G401.6 (cell line): ENCODE measurements around the gene BRCA1.
"Not testable (repeated sequence)": the region's sequence is repeated elsewhere in the genome, so short reads cannot be mapped to it uniquely, and the experiment has no call there.

Source experiments
- FAIRE-seq: peaks from 2 replicates; lab custom pipeline; 2012; peaks lifted over from hg19 to GRCh38; lab: Jason Lieb, UNC

The BRCA1 gene

GRCh38 chr17:43133439-43133838 is 8.3 kb upstream of the BRCA1 start:
- FAIRE-seq, result not testable (repeated sequence)

- FAIRE-seq, result no peak
These were observed 7.0 kb upstream of the BRCA1 start for GRCh38 chr17:43132117-43132516.

- FAIRE-seq, result no peak
These were observed 4.5 kb upstream of the BRCA1 start for GRCh38 chr17:43129671-43130010.

DNA sequence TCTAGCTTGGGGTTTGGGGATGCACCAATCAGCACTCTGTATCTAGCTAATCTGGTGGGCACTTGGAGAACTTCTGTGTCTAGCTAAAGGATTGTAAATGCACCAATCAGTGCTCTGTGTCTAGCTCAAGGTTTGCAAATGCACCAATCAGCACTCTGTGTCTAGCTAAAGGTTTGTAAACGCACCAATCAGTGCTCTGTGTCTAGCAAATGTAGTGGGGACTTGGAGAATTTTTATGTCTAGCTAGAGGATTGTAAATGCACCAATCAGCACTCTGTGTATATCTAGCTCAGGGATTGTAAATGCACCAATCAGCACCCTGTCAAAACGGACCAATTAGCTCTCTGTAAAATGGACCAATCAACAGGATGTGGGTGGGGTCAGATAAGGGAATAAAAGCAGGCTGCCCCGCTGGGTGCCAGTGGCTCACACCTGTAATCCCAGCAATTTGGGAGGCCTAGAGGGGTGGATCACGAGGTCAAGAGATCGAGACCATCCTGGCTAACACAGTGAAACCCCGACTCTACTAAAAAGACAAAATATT is 2.2 kb upstream of the BRCA1 start:
- not testable (repeated sequence) for FAIRE-seq

GRCh38 chr17:43126911-43127290 is 1.7 kb upstream of the BRCA1 start:
- no peak for FAIRE-seq

- FAIRE-seq, result no peak
These were observed 1.1 kb upstream of the BRCA1 start for GRCh38 chr17:43125967-43126910.

GRCh38 chr17:43118679-43119615 is 6.2 kb downstream of the BRCA1 start:
- FAIRE-seq, result no peak

DNA sequence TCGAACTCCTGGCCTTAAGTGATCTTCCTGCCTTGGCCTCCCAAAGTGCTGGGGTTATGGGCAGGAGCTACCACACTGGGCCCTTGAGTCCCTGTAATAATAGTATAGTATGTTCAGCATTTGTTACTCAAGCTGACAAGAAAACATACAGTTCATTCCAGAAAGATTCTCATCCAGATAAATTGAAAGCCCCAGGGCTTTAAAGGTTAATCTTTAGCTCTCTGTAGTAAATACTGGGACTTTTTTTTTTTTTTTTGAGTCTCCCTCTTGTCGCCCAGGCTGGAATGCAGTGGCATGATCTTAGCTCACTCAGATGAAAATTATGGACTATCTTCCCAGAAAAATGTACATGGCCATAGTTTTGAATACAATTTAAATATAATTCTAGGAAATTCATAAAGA is 11.0 kb downstream of the BRCA1 start:
- no peak for FAIRE-seq

DNA sequence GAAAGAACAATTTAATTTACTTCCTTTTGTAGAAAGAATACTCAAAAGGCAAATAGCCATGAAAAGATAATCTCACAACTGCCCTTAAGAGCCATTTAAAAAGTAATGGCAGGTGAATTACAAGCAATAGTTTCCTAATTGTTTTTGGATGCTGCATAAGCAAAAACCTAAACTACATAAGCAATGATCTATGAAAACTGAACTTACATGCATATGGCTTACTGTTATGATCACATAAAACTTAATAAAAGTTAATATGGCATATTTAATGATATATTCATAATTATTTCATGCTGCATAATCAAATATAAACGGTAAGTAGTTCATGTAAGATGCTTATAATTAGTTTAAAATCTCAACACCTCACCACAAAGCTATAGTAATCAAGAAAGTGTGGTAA is 18.6 kb downstream of the BRCA1 start:
- no peak for FAIRE-seq

- no peak for FAIRE-seq
These were observed 20.0 kb downstream of the BRCA1 start for GRCh38 chr17:43105146-43105545.

DNA sequence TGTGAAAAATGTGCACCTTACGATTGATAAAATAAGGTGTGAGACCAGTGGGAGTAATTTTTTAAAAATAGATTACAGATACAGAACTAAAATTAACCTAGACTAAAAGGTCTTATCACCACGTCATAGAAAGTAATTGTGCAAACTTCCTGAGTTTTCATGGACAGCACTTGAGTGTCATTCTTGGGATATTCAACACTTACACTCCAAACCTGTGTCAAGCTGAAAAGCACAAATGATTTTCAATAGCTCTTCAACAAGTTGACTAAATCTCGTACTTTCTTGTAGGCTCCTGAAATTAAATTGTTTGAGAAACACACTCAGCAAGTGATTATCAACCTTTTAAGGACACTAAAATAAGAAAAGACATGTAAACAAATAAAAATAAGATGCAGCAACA is 20.5 kb downstream of the BRCA1 start:
- no peak for FAIRE-seq

DNA sequence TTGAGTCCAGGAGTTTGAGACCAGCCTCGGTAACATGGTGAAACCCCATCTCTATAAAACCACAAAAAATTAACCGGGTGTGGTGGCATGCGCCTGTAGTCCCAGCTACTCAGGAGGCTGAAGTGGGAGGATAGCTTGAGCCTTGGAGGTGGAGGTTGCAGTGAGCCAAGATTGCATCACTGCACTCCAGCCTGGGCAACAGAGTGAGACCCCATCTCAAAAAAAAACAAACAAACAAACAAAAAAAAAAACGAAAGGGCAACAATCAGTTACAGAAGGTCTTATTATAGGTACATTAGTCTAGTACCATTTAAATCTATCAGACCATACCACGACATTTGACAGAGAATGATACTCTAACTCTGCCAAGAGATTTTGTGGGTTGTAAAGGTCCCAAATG is 29.8 kb downstream of the BRCA1 start:
- FAIRE-seq, result not testable (repeated sequence)

DNA sequence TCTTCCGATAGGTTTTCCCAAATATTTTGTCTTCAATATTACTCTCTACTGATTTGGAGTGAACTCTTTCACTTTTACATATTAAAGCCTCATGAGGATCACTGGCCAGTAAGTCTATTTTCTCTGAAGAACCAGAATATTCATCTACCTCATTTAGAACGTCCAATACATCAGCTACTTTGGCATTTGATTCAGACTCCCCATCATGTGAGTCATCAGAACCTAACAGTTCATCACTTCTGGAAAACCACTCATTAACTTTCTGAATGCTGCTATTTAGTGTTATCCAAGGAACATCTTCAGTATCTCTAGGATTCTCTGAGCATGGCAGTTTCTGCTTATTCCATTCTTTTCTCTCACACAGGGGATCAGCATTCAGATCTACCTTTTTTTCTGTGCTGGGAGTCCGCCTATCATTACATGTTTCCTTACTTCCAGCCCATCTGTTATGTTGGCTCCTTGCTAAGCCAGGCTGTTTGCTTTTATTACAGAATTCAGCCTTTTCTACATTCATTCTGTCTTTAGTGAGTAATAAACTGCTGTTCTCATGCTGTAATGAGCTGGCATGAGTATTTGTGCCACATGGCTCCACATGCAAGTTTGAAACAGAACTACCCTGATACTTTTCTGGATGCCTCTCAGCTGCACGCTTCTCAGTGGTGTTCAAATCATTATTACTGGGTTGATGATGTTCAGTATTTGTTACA is 30.9 kb downstream of the BRCA1 start:
- FAIRE-seq, result no peak

GRCh38 chr17:43092901-43093300 is 32.3 kb downstream of the BRCA1 start:
- no peak for FAIRE-seq

DNA sequence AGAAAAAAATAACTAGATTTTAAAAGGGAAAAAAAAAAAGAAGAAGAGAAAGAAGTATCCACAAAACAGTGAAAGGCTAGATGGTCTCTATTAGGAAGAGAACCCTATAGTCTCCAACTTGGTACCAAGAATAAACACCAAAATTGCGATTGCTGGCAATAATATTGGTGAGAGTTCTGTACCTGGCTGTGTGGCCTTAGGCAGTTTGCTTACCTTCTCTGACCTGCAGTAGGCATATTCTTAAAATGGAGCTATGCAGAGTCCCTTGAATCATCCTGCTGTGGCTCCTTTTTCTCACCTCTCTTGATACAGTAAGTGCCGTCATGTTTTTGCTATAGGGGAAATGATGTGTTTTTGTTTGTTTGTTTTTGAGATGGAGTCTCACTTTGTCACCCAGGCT is 35.1 kb downstream of the BRCA1 start:
- no peak for FAIRE-seq

DNA sequence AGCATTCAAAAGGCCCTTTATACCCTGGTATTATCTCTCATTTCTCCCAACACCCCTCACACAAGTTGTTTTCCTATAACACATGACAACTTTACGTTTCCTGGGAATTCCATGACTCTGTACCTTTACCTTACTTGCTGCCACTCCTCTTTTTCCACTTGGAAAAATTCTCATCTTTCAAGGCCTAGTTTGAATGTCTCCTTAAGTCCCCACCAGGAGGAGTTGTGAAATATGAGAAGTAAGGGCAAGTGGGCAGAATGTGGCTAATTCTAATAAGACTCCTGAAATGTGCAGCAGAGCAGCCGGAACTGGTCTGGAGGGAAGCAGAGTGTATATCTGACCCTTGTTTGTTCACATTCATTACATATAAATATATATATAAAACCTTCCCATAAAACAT is 39.7 kb downstream of the BRCA1 start:
- no peak for FAIRE-seq

GRCh38 chr17:43079641-43080302 is 45.4 kb downstream of the BRCA1 start:
- FAIRE-seq, result no peak

- no peak for FAIRE-seq
These were observed 50.3 kb downstream of the BRCA1 start for GRCh38 chr17:43074869-43075268.

DNA sequence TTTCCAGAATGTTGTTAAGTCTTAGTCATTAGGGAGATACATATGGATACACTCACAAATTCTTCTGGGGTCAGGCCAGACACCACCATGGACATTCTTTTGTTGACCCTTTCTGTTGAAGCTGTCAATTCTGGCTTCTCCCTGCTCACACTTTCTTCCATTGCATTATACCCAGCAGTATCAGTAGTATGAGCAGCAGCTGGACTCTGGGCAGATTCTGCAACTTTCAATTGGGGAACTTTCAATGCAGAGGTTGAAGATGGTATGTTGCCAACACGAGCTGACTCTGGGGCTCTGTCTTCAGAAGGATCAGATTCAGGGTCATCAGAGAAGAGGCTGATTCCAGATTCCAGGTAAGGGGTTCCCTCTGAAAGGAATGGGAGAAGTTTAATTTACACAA is 54.3 kb downstream of the BRCA1 start:
- no peak for FAIRE-seq

GRCh38 chr17:43070257-43070656 is 54.9 kb downstream of the BRCA1 start:
- FAIRE-seq, result no peak

GRCh38 chr17:43069368-43069898 is 55.7 kb downstream of the BRCA1 start:
- FAIRE-seq, result no peak
